HG02870 (cell line): ENCODE measurements around the gene ACTR5.
"Not testable (repeated sequence)": the region's sequence is repeated elsewhere in the genome, so short reads cannot be mapped to it uniquely, and the experiment has no call there.

Experiments
- ATAC-seq: cut with Tn5 transposase; IDR thresholded peaks from one replicate; pipeline ENCODE4 v1.9.1; 2021; ENCODE audit warnings: mild to moderate bottlenecking, moderate library complexity; ENCODE audit not compliant: unreplicated experiment

Gene ACTR5

GRCh38 chr20:38764567-38765318 is 16.5 kb downstream of the ACTR5 start:
- no peak for ATAC-seq

DNA sequence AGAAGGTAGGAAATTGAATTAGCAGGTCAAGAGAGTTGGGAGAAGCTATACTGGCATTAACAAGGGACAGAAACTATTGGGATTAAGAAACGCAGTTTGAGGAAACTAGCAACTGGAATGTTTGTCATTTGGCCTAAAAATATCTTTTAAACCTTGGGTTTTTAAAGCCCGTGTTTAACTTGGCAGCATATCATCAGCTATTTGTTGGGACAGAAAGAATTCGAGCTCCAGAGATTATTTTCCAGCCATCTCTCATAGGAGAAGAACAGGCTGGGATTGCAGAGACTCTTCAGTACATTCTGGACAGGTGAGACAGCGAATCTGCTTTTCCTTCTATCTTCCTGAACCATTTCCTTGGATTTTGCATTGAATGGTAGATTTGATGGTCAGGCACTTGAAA is 17.8 kb downstream of the ACTR5 start:
- no peak for ATAC-seq

GRCh38 chr20:38769376-38770295 is 21.4 kb downstream of the ACTR5 start:
- no peak for ATAC-seq

- ATAC-seq, result no peak
These were observed 22.3 kb downstream of the ACTR5 start for GRCh38 chr20:38770546-38770945.

DNA sequence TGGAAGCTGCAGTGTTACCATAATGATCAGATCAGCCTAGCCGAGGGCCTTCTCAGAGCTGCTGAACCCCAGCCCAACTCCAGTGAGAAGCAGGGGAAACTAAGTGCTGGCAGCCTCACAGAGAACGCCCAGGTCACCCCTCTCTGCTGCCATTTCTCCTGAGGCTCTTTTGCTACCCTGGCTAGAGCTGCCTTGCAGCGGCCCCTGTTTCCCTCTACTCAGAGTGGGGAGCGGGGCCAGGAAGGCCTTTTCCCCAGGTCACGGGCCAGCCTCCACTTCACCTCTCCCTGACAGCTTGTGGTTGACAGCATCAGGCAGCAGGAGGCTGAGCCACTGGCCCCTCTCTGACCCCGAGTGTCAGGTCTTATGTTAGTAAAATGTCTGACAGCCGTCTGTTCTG is 22.7 kb downstream of the ACTR5 start:
- ATAC-seq, result no peak

DNA sequence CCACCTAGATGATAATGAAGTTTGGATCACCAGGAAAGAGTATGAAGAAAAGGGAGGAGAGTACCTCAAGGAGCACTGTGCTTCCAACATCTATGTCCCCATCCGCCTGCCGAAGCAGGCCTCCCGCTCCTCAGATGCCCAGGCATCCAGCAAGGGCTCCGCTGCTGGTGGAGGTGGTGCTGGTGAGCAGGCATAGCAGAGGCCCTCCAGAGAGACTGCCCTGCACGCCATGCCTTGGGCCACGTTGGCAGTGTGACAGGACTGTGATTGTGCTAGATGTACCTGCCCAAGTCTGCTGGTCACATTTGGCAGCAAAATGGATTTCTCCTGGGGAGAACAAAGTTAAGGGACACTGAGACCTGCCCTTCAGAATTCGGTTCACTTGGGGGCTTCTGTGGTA is 23.4 kb downstream of the ACTR5 start:
- ATAC-seq, result no peak

GRCh38 chr20:38774167-38774566 is 25.9 kb downstream of the ACTR5 start:
- ATAC-seq, result no peak

- no peak for ATAC-seq
These were observed 28.1 kb downstream of the ACTR5 start for GRCh38 chr20:38776363-38776762.

DNA sequence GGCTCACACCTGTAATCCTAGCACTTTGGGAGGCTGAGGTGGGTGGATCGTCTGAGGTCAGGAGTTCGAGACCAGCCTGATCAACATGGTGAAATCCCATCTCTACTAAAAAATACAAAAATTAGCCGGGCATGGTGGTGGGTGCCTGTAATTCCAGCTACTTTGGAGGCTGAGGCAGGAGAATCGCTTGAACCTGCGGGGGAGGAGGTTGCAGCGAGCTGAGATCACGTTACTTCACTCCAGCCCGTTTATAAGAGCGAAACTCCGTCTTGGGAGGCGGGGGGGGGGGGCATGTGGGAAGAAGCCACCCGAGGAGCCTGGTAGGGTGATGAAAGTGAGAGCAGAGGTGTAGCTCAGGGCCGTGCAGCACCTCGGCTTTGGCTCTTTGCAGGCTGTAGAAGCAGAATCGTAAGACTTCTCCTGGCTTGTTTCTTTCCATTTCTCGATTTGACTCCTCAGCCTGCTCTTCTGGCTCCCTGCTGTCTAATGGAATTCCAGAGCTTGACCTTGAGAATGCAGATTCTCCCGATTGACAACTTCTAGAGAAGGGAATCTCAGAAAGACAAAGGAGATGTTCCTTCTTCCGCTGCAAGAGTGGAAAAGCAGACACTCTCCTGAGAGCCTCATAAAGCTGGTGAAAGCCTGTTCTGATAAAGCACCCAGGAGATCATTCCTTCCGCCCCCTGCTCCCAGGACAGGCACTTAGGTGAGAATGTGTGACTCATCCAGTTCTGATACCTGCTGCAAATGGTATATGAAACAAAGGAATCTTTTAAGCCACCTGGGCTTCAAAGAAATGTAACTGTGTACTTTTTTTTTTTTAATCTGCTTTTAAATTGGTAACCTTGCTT is 31.2 kb downstream of the ACTR5 start:
- ATAC-seq, result no peak

- ATAC-seq, result no peak
These were observed 34.0 kb downstream of the ACTR5 start for GRCh38 chr20:38782275-38782674.

GRCh38 chr20:38787870-38788269 is 39.6 kb downstream of the ACTR5 start:
- ATAC-seq, result no peak

DNA sequence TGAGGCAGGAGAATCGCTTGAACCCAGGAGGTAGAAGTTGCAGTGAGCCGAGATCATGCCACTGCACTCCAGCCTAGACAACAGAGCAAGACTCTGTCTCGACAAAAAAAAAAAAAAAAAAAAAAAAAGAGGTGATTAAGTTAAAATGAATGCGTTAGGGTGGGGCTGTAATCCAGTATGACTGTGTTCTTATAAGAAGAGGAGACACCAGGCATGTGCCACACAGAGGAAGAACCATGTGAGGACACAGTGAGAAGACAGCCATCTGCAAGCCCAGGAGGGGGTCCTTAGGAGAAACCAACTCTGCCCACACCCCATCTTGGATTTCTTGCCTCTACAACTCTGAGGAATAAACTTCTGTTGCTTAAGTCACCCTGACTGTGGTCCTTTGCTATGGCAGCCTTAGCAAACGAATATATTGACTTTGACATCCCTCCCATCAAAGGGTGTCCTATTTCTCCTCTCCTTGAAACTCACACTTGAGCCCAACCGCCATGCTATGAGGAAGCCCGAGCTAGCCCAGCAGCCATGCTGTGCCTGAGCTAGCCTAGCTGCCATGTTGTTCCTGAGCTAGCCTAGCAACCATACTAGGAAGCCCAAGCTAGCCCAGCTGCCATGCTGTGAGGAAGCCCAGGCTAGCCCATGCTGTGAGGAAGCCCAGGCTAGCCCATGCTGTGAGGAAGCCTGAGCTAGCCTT is 41.4 kb downstream of the ACTR5 start:
- ATAC-seq, result no peak

GRCh38 chr20:38790200-38791053 is 42.2 kb downstream of the ACTR5 start:
- ATAC-seq, result no peak

GRCh38 chr20:38791291-38791690 is 43.0 kb downstream of the ACTR5 start:
- no peak for ATAC-seq

DNA sequence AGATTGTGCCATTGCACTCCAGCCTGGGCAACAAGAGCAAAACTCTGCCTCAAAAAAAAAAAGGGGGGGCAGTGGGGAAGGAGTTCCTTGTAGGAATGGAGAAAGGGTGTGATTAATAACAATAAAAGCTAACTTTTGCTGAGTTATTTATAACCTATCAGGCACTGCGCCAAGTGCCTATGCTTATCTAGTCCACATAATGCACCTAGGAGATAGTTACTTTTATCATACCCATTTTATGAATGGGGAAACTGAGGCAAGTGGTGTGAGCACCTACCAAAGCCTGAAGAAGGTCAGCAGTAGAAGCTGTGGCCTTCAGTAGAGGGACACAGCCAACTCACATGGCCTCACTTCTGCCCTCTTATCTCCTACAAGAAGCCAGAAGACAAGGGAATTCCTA is 43.7 kb downstream of the ACTR5 start:
- ATAC-seq, result no peak

GRCh38 chr20:38794057-38794456 is 45.8 kb downstream of the ACTR5 start:
- not testable (repeated sequence) for ATAC-seq

- no peak for ATAC-seq
These were observed 50.0 kb downstream of the ACTR5 start for GRCh38 chr20:38798266-38798665.

GRCh38 chr20:38799203-38799602 is 50.9 kb downstream of the ACTR5 start:
- no peak for ATAC-seq

- no peak for ATAC-seq
These were observed 52.6 kb downstream of the ACTR5 start for GRCh38 chr20:38800882-38801281.

DNA sequence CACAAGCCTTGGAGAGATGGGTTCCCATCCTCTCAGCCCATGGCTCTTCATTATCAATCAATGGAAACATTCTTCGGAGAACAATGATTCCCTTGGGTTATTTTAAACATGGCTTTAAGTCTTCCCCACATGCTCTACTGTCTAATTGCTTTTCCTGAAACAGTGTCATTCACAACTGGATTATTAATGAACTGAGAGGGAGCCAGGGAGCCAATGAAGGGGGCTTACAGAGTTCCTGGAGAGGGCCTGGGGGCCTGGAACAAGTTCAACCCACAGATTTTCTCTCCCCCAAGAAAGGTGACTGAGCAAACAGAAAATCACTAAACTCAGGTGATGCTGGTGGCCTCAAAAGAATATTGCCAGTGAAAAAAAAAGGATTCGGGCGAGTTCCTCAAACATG is 56.0 kb downstream of the ACTR5 start:
- ATAC-seq, result no peak
